Lung (tissue), 12 donors: ENCODE measurements around the gene PELI2. TPM values are rescaled to one million over a fixed set of nuclear protein-coding genes. Genes with fewer than 3 reads are reported as not detected.

Experiments
- ATAC-seq: fragments of 200-7000 bp; cut with Tn5 transposase; one replicate; pipeline ENCODE4 v1.9.1; 2020; ENCODE audit warnings: moderate number of reproducible peaks; ENCODE audit not compliant: insufficient read depth, low FRiP score
- DNase-seq, 3 donors: peaks; one replicate each; pipeline ENCODE4 v3.0.0-alpha.2; 2013 to 2017
- H3K27ac ChIP-seq, 2 donors: one replicate each; pipeline ENCODE4 v1.5.1; 2013; ENCODE audit warnings: mild to moderate bottlenecking in 2 of 2, moderate library complexity in 2 of 2, control low read depth in 1 of 2, inconsistent platforms in 1 of 2, low read depth in 1 of 2, low read length in 1 of 2
- H3K27me3 ChIP-seq, 3 donors: one replicate each; pipeline ENCODE4 v1.5.1; 2013; ENCODE audit warnings: low read length in 2 of 3; ENCODE audit not compliant: control insufficient read depth in 3 of 3, insufficient read depth in 3 of 3
- H3K36me3 ChIP-seq, 4 donors: one replicate each; pipeline ENCODE4 v1.5.1; 2013; ENCODE audit warnings: low read length in 4 of 4, mild to moderate bottlenecking in 1 of 4, moderate library complexity in 1 of 4; ENCODE audit not compliant: control insufficient read depth in 4 of 4, insufficient read depth in 4 of 4
- H3K4me1 ChIP-seq, 5 donors: one replicate each; pipeline ENCODE4 v1.5.1; 2013; ENCODE audit warnings: low read length in 5 of 5, mild to moderate bottlenecking in 2 of 5, moderate library complexity in 1 of 5; ENCODE audit not compliant: control insufficient read depth in 5 of 5, insufficient read depth in 5 of 5
- H3K4me3 ChIP-seq: one replicate; pipeline ENCODE4 v1.5.1; 2013; ENCODE audit warnings: mild to moderate bottlenecking, control low read depth, moderate library complexity
- H3K9ac ChIP-seq, 2 donors: one replicate each; pipeline ENCODE4 v1.5.1; 2013; ENCODE audit warnings: low read length in 2 of 2, control low read depth in 1 of 2; ENCODE audit not compliant: insufficient read depth in 1 of 2
- H3K9me3 ChIP-seq, 4 donors: one replicate each; pipeline ENCODE4 v1.5.1; 2013; ENCODE audit warnings: low read length in 3 of 4, mild to moderate bottlenecking in 1 of 4, moderate library complexity in 1 of 4; ENCODE audit not compliant: control insufficient read depth in 4 of 4, insufficient read depth in 3 of 4
- WGBS, 2 donors: extraction: QIAGEN DNeasy Blood & Tissue Kit; methylation state at CpG; one replicate each; pipeline ENCODE4 v1.1.7; 2013; 5-methylcytosine and 5-hydroxymethylcytosine counted together
- polyA plus RNA-seq, 2 donors: library from polyadenylated mRNA; stranded (reverse); fragments of 200-250 nt; gene quantifications; one replicate each; pipeline ENCODE4 v1.2.1, GENCODE V29; 2013
- total RNA-seq, 2 donors: library from RNA; depleted of rRNA in 1 of 2; stranded (reverse); fragments of >200 nt in 1 of 2; gene quantifications; one replicate each; pipeline ENCODE4 v1.2.1, GENCODE V29; 2014 to 2021
- TF ChIP-seq, protein P1 (sequence below): IDR thresholded peaks from 2 replicates; pipeline ENCODE4 v1.5.1; 2012; ENCODE audit warnings: mild to moderate bottlenecking; ENCODE audit errors: control extremely low read depth, extremely low read depth
- donor health status: control.
- donor health status: control.
- donor health status: Bipolar disorder and iron deficiency.
- donor health status: healthy.
- donor health status: DM: yes; HTN: yes; CAD: no.

PELI2 gene
- total and polyA plus RNA-seq, 4 donors = 3.8 to 21.1 (median 8.5) TPM

DNA sequence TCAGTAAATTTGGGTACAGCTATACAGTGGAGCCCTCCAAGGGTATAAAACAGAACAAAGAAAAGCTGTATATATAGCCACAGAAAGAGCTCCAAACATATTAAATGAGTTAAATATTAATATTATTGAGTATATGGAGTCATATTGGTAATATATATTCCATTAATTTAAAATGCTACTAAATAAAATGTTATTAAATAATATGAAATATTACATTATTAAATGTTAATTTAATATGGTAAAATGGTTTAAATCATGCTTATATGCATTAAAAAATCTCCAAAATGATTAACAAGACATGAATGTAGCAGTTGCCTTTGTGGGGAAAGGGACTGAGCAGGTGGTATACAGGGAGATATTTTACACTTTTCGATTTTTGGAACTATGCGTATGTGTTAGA is 164.0 kb downstream of the PELI2 start:
- Histone ChIP-seq H3K27ac (no peak overlapping the region), H3K4me1 (no peaks in the 10 kb centered on the region), H3K9ac (no peak overlapping the region), H3K9me3 (no peaks in the 10 kb centered on the region), H3K36me3 (peaks cover 0 to 2% (median 0%) of the 10 kb centered on the region in 4 donors), H3K27me3 (no peaks in the 10 kb centered on the region), H3K4me3 (no peak overlapping the region)
- WGBS, 2 donors = 98 to 100% methylated on average over 2 of the region's 2 CpGs
- no peak for ATAC-seq
- TF ChIP-seq, protein P1, sequence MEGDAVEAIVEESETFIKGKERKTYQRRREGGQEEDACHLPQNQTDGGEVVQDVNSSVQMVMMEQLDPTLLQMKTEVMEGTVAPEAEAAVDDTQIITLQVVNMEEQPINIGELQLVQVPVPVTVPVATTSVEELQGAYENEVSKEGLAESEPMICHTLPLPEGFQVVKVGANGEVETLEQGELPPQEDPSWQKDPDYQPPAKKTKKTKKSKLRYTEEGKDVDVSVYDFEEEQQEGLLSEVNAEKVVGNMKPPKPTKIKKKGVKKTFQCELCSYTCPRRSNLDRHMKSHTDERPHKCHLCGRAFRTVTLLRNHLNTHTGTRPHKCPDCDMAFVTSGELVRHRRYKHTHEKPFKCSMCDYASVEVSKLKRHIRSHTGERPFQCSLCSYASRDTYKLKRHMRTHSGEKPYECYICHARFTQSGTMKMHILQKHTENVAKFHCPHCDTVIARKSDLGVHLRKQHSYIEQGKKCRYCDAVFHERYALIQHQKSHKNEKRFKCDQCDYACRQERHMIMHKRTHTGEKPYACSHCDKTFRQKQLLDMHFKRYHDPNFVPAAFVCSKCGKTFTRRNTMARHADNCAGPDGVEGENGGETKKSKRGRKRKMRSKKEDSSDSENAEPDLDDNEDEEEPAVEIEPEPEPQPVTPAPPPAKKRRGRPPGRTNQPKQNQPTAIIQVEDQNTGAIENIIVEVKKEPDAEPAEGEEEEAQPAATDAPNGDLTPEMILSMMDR = no peak
- no peak for DNase-seq

DNA sequence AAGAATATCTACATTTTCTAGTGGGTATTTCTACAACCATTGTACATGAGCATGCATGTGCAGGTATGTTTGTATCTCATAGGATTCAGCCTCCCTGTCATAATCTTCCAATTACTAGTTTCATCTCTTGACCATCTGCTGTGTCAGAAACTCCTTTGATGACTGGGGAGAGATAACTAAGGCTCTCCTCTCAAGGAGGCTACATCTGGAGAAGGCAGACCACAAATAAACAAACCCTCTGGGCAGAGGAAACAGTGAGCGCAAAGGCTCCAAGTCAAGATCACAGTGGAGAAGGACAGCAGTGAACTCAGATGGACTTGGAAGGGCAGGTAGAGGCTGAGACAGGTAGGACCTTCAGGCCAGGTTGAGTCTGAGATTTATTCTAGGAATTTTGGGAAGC is 166.4 kb downstream of the PELI2 start:
- Histone ChIP-seq H3K9me3 (peaks cover 0 to 1% (median 0%) of the 10 kb centered on the region in 4 donors), H3K27ac (no peak overlapping the region), H3K36me3 (peaks cover 0 to 6% (median 2%) of the 10 kb centered on the region in 4 donors), H3K27me3 (no peaks in the 10 kb centered on the region), H3K4me1 (no peaks in the 10 kb centered on the region), H3K9ac (no peak overlapping the region), H3K4me3 (no peak overlapping the region)
- WGBS, 2 donors = 98 to 100% methylated on average over 1 of the region's 1 CpG
- DNase-seq (no peak), ATAC-seq (no peak)
- TF ChIP-seq, protein P1 = no peak

DNA sequence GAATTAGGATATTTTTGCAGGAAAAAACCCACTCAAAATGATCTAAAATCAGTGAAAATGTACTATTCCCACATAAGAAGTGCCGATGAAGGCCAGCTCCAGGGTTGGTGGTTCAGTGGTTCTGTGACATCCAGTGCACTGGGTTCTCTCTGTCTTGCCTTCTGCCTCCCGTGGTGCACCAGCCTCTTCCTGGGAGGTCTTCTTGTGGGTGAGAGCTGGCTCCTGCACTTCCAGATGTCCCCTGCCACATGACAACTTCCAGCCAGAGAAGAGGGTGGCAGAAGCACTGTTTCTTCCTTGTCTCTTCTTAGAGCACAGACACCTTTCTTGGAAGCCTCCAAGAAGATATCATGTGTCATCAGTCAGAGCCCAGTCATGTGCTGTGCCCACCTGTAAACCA is 170.9 kb downstream of the PELI2 start:
- TF ChIP-seq, protein P1 = no peak
- 93 to 97% methylated on average over 2 of the region's 2 CpGs for WGBS, 2 donors
- H3K9me3 ChIP-seq = peaks cover 0 to 1% (median 0%) of the 10 kb centered on the region in 4 donors
- H3K4me1 ChIP-seq = no peaks in the 10 kb centered on the region
- no peaks in the 10 kb centered on the region for H3K27me3 ChIP-seq
- no peak overlapping the region for H3K27ac ChIP-seq
- DNase-seq = no peak
- no peak overlapping the region for H3K9ac ChIP-seq
- peaks cover 0 to 8% (median 2%) of the 10 kb centered on the region in 4 donors for H3K36me3 ChIP-seq
- ATAC-seq = no peak
- no peak overlapping the region for H3K4me3 ChIP-seq

DNA sequence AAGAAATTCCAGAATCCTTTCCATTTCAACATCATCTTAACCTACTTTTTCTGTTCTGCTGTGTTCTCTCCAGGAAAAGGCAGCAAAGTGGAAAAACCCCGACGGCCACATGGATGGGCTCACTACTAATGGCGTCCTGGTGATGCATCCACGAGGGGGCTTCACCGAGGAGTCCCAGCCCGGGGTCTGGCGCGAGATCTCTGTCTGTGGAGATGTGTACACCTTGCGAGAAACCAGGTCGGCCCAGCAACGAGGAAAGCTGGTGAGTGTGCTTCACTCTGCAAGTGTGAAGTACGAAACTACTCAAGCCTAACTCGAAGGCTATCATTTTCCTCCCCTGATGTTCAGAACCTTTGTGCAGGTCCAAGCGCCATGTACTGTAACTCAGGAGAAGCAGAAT is 172.0 kb downstream of the PELI2 start:
- no peaks in the 10 kb centered on the region for H3K27me3 ChIP-seq
- TF ChIP-seq, protein P1 = no peak
- WGBS, 2 donors = 97 to 98% methylated on average over 14 of the region's 14 CpGs
- peaks cover 0 to 8% (median 3%) of the 10 kb centered on the region in 4 donors for H3K36me3 ChIP-seq
- H3K9ac ChIP-seq = no peak overlapping the region
- DNase-seq (no peak), ATAC-seq (no peak)
- no peak overlapping the region for H3K4me3 ChIP-seq
- H3K9me3 ChIP-seq = peaks cover 0 to 1% (median 0%) of the 10 kb centered on the region in 4 donors
- no peaks in the 10 kb centered on the region for H3K4me1 ChIP-seq
- H3K27ac ChIP-seq = no peak overlapping the region
